GM13976 (cell line): ENCODE measurements around the gene ADAM12.

Experiments
- DNase-seq: peaks from one replicate; pipeline ENCODE4 v3.0.0; 2012; ENCODE audit warnings: low spot score
- in situ Hi-C: fragments of 300-500 bp; cut with MboI; formaldehyde crosslinking; loops from one replicate; pipeline ENCODE4 v1.12.0; 2022; ENCODE audit warnings: low sequenced_read_pairs, mixed read lengths, inconsistent platforms; ENCODE audit not compliant: unreplicated experiment
- TF ChIP-seq, protein P1 (sequence below): IDR thresholded peaks from 2 replicates; pipeline ENCODE4 v1.5.1; 2012; ENCODE audit warnings: borderline replicate concordance, mild to moderate bottlenecking; ENCODE audit not compliant: insufficient read depth; ENCODE audit errors: extremely low read depth, missing control alignments, control extremely low read depth

Gene ADAM12

DNA sequence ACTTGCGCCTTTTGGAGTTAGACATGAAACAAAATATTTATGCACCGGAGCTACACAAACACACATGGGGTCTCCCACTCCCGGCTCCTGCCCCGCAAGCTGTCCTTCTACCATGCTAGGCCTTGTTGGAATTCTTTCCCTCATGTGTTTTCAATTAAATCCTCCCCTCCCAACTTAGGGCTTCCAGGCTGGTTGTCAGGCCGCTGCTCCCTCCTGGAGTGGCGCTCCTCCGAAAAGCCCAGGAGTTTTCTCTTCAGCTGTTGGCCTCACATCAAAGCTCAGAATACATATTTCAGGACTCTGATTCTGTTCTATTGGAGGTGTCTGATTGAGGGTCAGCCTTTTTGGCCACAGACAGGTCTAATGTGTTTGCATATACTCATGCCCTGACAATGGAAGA is 378.6 kb downstream of the ADAM12 start:
- in situ Hi-C loops: no loop called here
- TF ChIP-seq, protein P1, sequence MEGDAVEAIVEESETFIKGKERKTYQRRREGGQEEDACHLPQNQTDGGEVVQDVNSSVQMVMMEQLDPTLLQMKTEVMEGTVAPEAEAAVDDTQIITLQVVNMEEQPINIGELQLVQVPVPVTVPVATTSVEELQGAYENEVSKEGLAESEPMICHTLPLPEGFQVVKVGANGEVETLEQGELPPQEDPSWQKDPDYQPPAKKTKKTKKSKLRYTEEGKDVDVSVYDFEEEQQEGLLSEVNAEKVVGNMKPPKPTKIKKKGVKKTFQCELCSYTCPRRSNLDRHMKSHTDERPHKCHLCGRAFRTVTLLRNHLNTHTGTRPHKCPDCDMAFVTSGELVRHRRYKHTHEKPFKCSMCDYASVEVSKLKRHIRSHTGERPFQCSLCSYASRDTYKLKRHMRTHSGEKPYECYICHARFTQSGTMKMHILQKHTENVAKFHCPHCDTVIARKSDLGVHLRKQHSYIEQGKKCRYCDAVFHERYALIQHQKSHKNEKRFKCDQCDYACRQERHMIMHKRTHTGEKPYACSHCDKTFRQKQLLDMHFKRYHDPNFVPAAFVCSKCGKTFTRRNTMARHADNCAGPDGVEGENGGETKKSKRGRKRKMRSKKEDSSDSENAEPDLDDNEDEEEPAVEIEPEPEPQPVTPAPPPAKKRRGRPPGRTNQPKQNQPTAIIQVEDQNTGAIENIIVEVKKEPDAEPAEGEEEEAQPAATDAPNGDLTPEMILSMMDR: no peak
- no peak for DNase-seq

DNA sequence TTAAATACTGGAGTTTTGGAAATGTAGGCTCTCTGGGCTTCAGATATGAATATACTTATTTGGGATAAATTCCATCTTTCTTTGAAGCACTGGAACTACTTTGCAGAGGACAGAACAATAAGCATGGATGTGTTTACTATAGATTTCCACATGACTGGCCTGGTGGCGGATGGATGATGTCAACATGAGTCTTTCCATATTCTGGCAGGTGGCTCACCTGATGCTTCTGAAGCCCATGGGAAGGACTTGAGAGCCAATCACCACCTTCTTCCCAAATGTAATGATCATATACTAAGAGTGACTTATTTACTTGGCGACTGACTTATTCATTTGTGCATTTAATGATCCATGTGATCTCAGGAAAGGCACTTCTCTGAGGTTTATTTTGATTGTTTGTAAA is 381.4 kb downstream of the ADAM12 start:
- TF ChIP-seq, protein P1: no peak
- in situ Hi-C loops: no loop called here
- no peak for DNase-seq

DNA sequence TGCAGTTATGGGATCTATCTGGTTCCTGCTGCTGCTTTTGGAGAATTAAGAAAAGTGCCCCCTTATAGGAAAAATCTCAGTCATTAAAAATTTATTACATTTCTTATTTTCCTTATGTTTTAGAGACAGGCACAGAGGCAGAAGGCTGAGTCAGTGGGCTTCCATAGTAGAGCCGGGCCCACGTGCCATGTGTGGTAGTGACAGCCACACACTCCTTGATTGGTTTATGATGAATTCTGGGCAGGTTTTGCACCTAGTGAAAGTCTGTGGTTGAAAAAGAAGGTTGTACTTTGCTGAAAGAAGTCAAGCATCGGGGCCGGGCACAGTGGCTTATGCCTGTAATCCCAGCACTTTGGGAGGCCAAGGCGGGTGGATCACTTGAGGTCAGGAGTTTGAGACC is 382.0 kb downstream of the ADAM12 start:
- in situ Hi-C loops: no loop called here
- no peak for DNase-seq
- TF ChIP-seq, protein P1: no peak

DNA sequence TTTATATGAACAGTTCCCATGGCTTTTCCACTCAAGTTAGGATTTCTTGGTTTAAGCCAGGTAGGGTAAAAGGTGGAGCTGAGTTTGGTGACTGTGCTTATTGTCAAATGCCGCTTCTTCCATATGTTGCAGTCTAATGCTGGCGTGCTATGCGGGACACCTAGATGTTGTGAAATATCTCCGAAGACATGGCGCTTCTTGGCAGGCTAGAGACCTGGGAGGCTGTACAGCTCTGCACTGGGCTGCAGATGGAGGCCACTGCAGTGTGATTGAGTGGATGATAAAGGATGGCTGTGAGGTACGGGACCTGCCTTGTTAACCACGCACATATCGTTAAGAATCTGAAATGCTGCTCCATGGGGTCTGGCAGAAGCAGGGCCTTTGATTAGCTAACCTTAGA is 383.5 kb downstream of the ADAM12 start:
- no peak for DNase-seq
- in situ Hi-C loops: no loop called here
- TF ChIP-seq, protein P1: no peak

DNA sequence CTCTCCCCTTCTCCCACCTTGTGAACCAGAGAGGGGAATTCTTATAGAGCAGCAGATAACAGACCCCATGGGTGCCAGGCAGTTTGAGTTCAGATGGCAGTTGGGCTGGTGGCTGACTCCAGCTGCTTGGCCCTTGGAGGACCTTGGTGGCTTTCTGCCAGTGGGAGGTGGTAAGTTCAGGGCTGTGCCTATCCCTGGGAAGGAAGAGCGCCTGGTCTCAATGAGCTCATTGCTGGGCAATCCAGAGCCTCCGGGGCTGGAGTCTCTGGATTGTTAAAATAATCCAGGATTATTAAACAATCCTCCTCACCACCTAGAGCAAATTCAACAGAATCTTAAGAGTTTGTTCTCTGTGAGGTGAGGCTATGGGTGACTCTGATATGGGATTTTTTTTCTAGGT is 386.7 kb downstream of the ADAM12 start:
- in situ Hi-C loops: no loop called here
- TF ChIP-seq, protein P1: no peak
- no peak for DNase-seq

DNA sequence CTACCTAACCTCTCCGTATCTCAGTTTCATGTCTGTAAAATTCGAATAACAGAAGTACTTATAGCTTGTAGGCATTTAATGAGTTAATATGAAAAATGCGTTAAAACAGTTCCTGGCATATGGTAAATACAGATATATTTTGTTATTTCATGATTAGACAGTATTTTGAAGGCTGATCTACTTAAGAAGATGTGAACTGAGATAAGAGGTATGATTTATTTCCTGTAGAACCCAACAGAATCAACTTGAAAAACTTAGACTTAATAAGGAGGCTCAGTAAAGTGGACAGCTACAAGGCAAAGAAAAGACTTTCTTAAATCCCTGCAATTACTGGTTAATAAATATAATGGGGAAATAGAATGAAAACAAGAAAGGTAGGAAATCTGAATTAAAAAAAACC is 388.6 kb downstream of the ADAM12 start:
- TF ChIP-seq, protein P1: no peak
- in situ Hi-C loops: loop anchor here (25.0 kb wide), 1 partner anchor 513 kb away; no protein-coding TSS in a partner anchor
- DNase-seq: no peak

DNA sequence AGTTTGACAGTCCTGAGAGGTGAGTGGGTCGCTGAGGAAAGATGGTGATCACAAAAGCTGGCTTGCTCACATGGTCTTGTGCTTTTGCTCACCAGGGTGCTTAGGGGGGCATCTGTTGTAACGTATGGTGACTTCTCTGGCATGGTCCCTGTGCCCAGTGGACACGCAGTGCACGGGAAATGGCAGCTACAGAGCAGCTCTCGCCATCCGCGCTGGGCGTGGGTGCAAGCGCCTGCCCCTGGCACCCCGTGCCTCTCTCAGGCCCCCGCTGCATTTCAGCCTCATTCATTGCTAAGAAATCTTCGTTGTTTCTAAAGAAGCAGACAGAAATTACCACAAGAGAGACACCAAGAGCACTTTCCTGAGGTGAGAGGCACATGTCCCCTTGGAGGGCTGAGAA is 390.7 kb downstream of the ADAM12 start:
- in situ Hi-C loops: loop anchor here (25.0 kb wide), 1 partner anchor 515 kb away; no protein-coding TSS in a partner anchor
- TF ChIP-seq, protein P1: no peak
- no peak for DNase-seq
